ENCODE data around the gene TIAL1. TPM values are rescaled to one million over a fixed set of nuclear protein-coding genes. Genes with fewer than 3 reads are reported as not detected.

TIAL1 gene
- total and polyA plus RNA-seq, 10 of the 15 experiments (the other 5 are each of a cell fraction or from before 2014, with no cell fraction given), result 26.0 to 159 (median 62.8) TPM

- peak; percentile 88 for TF ChIP-seq ZBTB40 (IDR thresholded peaks at IDR 0.05; ENCODE audit: borderline replicate concordance)
- TF ChIP-seq POLR2AphosphoS5 (IDR thresholded peaks at IDR 0.05; ENCODE audit: low read length), result peak; percentile 84
- TF ChIP-seq KLF5 (IDR thresholded peaks at IDR 0.05; ENCODE audit: partially characterized antibody), result peak; percentile 26
- TF ChIP-seq CBX5 (IDR thresholded peaks at IDR 0.05; ENCODE audit: low read depth), result no peak
- peak; percentile 81 for TF ChIP-seq SIX5 (IDR thresholded peaks at IDR 0.05; ENCODE audit: low read depth, low read length, severe bottlenecking)
- peak; percentile 65 for TF ChIP-seq NRF1 (conservative IDR thresholded peaks at IDR 0.05; ENCODE audit: low read depth, low read length)
- peak; percentile 27; the same call in 1 of the 2 replicates for TF ChIP-seq LARP7 (IDR thresholded peaks at IDR 0.05)
- TF ChIP-seq TCF3 (IDR thresholded peaks at IDR 0.05; ENCODE audit: borderline replicate concordance, insufficient read depth, low read depth, low read length), result no peak
- no peak for TF ChIP-seq BRCA1 (IDR thresholded peaks at IDR 0.05; ENCODE audit: low read depth, low read length)
- TF ChIP-seq EED (IDR thresholded peaks at IDR 0.05; ENCODE audit: low read depth), result peak; percentile 63; the same call in 1 of the 2 replicates
- peak; percentile 46 for TF ChIP-seq MTA2 (IDR thresholded peaks at IDR 0.05; ENCODE audit: low read depth)
- TF ChIP-seq ZNF622 (IDR thresholded peaks at IDR 0.05), result no peak
- peak in 1 of 2 experiments; percentile 23; a peak in 2 of 4 replicates for TF ChIP-seq BHLHE40 (IDR thresholded peaks at IDR 0.05; ENCODE audit: borderline replicate concordance in 1 of 2, low read depth in 2 of 2, low read length in 1 of 2)
- TF ChIP-seq ZBTB11 (CRISPR knock-in tag; IDR thresholded peaks at IDR 0.05), result peak; percentile 68
- TF ChIP-seq SP1 (IDR thresholded peaks at IDR 0.05; ENCODE audit: low read depth, low read length), result peak; percentile 74
- peak; percentile 98 for TF ChIP-seq SIN3A (IDR thresholded peaks at IDR 0.05; ENCODE audit: low read depth, low read length)
- peak; percentile 78; the same call in 1 of the 2 replicates for TF ChIP-seq HDGF (IDR thresholded peaks at IDR 0.05)
- peak; percentile 14; the same call in 1 of the 2 replicates for TF ChIP-seq ASH2L (IDR thresholded peaks at IDR 0.05; ENCODE audit: borderline replicate concordance, low read depth)
- no peak for TF ChIP-seq CHD4 (IDR thresholded peaks at IDR 0.05)
- peak; percentile 90 for TF ChIP-seq CHD1 (IDR thresholded peaks at IDR 0.05; ENCODE audit: low read depth, low read length)
- TF ChIP-seq SRF (IDR thresholded peaks at IDR 0.05; ENCODE audit: low read depth in 2 of 2, low read length in 2 of 2), result 0 out of 4 replicates have a peak, but pooled peaks of 1 of the 2 experiments have one; percentile 35
- TF ChIP-seq TAF1 (IDR thresholded peaks at IDR 0.05; ENCODE audit: borderline replicate concordance, low read depth, low read length), result peak; percentile 74
- no peak for TF ChIP-seq ZBED1 (IDR thresholded peaks at IDR 0.05; ENCODE audit: borderline replicate concordance)
- TF ChIP-seq CHD2 (IDR thresholded peaks at IDR 0.05; ENCODE audit: borderline replicate concordance, low read depth, low read length), result peak; percentile 41
These were observed at the start of gene TIAL1 (continued) for GRCh38 chr10:119596537-119597404.
